SH-SY5Y (cell line): ENCODE measurements around the gene SETMAR.

Experiments used
- GATA2 ChIP-seq: IDR thresholded peaks from 2 replicates; pipeline ENCODE4 v1.6.1; 2011; ENCODE audit warnings: mild to moderate bottlenecking, low read depth, low read length
- GATA3 ChIP-seq: IDR thresholded peaks from 2 replicates; pipeline ENCODE4 v1.6.1; 2011; ENCODE audit warnings: low read depth, mild to moderate bottlenecking, low read length, moderate library complexity

SETMAR gene

GRCh38 chr3:4334548-4334947 is 31.4 kb downstream of the SETMAR start:
- no peak for TF ChIP-seq GATA2
- TF ChIP-seq GATA3: no peak

DNA sequence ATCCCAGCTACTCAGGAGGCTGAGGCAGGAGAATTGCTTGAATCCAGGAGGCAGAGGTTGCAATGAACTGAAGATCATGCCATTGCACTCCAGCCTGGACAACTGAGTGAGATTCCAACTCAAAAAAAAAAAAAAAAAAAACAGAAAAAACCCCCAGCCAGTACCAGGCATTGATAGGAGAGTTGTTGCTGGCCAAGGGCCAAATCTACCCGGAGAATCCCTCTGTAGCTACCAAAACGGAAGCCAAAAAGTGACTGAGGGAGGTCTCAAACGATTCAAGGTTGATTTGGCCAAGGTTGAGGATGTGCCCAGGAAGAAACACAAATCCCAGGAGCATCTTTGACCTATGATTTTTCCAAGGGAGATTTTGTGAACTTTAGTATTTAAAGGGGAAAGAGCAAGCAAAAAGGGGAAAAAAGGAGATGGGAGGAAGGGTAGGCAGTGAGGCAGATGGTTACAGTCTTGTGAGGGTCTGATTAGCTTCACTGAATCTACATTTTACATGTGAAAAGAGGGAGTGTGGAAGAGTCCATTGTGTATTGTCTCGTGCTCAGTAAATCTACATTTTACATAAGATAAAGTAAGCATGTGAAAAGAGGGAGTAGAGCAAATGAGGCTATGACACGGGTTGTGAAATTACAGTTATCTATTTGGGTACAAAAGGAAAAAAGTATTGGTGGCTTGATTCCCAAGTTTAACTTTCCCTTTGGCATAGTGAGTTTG is 32.8 kb downstream of the SETMAR start:
- TF ChIP-seq GATA2 (no peak), GATA3 (no peak)

DNA sequence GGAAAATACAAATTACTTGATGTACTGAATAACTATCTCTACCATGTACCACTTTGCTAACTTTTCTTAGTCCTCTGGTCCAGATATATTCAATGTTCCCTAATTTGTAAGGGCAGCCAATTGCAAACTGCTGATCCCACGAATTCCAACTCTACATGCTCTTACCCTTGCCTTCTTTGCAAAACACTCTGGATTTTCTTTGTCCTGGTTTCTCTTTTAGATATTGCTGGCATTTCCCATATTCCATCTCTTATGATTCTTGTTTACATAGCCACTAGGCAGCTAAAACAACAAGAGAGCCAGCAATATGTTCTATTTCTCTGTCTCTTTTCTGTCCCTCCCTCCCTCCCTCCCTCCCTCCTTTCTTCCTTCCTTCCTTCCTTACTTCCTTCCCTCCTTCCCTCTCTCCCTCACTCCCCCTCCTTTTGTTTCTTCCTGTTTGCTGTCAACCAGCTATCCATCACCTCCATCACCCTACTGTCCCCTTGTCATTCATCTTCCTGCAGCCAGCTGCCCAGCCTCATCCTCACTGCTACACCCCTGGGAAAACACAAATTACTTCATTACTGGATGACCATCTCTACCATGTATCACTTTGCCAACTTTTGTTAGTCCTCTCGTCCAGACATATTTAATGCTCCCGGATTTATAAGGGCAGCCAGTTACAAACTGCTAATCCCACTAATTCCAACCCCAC is 33.8 kb downstream of the SETMAR start:
- TF ChIP-seq GATA2 (no peak), GATA3 (no peak)

GRCh38 chr3:4338751-4339150 is 35.6 kb downstream of the SETMAR start:
- no peak for TF ChIP-seq GATA2
- no peak for TF ChIP-seq GATA3

- TF ChIP-seq GATA3: no peak
- TF ChIP-seq GATA2: no peak
These were observed 36.9 kb downstream of the SETMAR start for GRCh38 chr3:4340077-4340410.

- TF ChIP-seq GATA2 (no peak), GATA3 (no peak)
These were observed 37.5 kb downstream of the SETMAR start for GRCh38 chr3:4340411-4341335.

GRCh38 chr3:4341336-4341675 is 38.1 kb downstream of the SETMAR start:
- no peak for TF ChIP-seq GATA3

GRCh38 chr3:4343258-4343657 is 40.1 kb downstream of the SETMAR start:
- TF ChIP-seq GATA2 (no peak), GATA3 (no peak)

GRCh38 chr3:4350789-4351163 is 47.6 kb downstream of the SETMAR start:
- TF ChIP-seq GATA3 (no peak), GATA2 (no peak)

DNA sequence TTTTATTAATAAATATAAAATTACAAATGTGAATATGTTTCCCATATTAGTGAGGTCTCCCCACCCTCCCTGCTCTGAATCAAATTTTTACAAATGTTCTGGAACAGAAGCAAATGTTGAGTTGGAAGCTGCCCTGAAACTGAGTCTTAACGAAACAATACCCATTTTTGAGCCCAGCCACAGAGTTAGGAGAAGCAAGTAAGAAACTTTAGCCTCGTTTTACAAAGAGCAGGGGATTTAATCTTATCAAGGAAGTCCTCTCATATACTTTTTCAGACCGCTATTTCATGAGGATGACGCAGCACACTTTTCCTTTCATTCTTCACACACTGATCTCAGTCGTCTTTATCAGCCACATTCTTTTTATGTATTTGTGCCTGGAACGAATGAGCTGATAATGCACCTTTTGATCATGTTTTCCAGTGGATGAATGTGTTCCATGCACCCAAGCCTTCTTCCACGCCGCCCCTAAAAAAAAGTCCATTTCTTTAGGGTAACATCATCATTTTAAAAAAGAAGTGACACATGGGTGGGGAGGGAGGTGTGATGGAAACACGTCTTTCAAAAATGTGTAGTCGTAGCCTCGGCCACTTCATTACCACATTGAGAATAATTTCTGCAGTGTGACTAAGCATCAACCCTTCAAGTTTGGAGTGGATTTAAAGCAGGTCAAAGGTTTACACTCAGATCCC is 48.1 kb downstream of the SETMAR start:
- TF ChIP-seq GATA2 (no peak), GATA3 (no peak)

- TF ChIP-seq GATA3: no peak
- no peak for TF ChIP-seq GATA2
These were observed 48.7 kb downstream of the SETMAR start for GRCh38 chr3:4351872-4352271.

- TF ChIP-seq GATA3: peak; percentile 76
- peak; percentile 68; the same call in 1 of the 2 replicates for TF ChIP-seq GATA2
These were observed 52.4 kb downstream of the SETMAR start for GRCh38 chr3:4355401-4356219.

DNA sequence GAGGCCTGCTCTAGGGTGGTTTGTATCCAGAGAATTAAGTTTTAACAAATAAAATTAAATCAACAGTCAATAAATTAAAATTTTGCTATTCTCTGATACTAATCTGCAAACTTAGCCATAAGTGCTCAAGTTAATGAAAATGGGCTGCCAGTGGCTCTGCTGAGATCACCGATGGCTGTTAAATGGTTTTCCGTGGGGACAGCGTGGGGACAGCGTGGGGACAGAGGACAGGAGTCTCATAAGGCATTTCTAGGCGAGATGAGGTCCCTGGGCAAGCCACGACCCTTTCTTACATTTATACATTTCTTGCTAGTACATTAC is 53.0 kb downstream of the SETMAR start:
- TF ChIP-seq GATA2 (peak; percentile 41; the same call in 1 of the 2 replicates), GATA3 (no peak)
